GDM1 (cell line): ENCODE measurements around the gene C1GALT1.

Source experiments
- DNase-seq: peaks from one replicate; lab custom pipeline; 2025; lab: John Stamatoyannopoulos, UW

Gene C1GALT1

GRCh38 chr7:7201578-7202374 lies 19.4 kb downstream of the C1GALT1 start:
- no peak for DNase-seq

- no peak for DNase-seq
Measured at GRCh38 chr7:7202375-7202720, 20.0 kb downstream of the C1GALT1 start.

GRCh38 chr7:7203813-7204575 lies 21.6 kb downstream of the C1GALT1 start:
- no peak for DNase-seq

GRCh38 chr7:7207876-7208275 lies 25.5 kb downstream of the C1GALT1 start:
- no peak for DNase-seq

GRCh38 chr7:7208520-7208919 lies 26.2 kb downstream of the C1GALT1 start:
- DNase-seq = no peak

- DNase-seq = no peak
Measured at GRCh38 chr7:7209412-7210050, 27.2 kb downstream of the C1GALT1 start.

- DNase-seq = no peak
Measured at GRCh38 chr7:7210475-7211237, 28.3 kb downstream of the C1GALT1 start.

- DNase-seq = no peak
Measured at GRCh38 chr7:7212612-7213011, 30.3 kb downstream of the C1GALT1 start.

- no peak for DNase-seq
Measured at GRCh38 chr7:7214398-7215347, 32.3 kb downstream of the C1GALT1 start.

- no peak for DNase-seq
Measured at GRCh38 chr7:7216279-7216678, 33.9 kb downstream of the C1GALT1 start.

- DNase-seq = no peak
Measured at GRCh38 chr7:7219216-7219615, 36.9 kb downstream of the C1GALT1 start.

GRCh38 chr7:7220821-7221220 lies 38.5 kb downstream of the C1GALT1 start:
- DNase-seq = no peak

GRCh38 chr7:7221599-7222038 lies 39.3 kb downstream of the C1GALT1 start:
- DNase-seq = no peak

- no peak for DNase-seq
Measured at GRCh38 chr7:7223250-7223649, 40.9 kb downstream of the C1GALT1 start.

- DNase-seq = no peak
Measured at GRCh38 chr7:7226407-7226806, 44.1 kb downstream of the C1GALT1 start.

GRCh38 chr7:7228472-7228871 lies 46.1 kb downstream of the C1GALT1 start:
- DNase-seq = no peak

- DNase-seq = no peak
Measured at GRCh38 chr7:7228967-7229366, 46.6 kb downstream of the C1GALT1 start.

GRCh38 chr7:7231000-7231399 lies 48.7 kb downstream of the C1GALT1 start:
- no peak for DNase-seq

GRCh38 chr7:7231865-7232264 lies 49.5 kb downstream of the C1GALT1 start:
- DNase-seq = no peak

GRCh38 chr7:7235347-7235746 lies 53.0 kb downstream of the C1GALT1 start:
- no peak for DNase-seq

- DNase-seq = no peak
Measured at GRCh38 chr7:7236041-7236440, 53.7 kb downstream of the C1GALT1 start.
